ENCODE results near the gene AK3.

GRCh38 chr9:4764033-4764432, 23.0 kb upstream of the AK3 start:
- TF ChIP-seq, protein P1, sequence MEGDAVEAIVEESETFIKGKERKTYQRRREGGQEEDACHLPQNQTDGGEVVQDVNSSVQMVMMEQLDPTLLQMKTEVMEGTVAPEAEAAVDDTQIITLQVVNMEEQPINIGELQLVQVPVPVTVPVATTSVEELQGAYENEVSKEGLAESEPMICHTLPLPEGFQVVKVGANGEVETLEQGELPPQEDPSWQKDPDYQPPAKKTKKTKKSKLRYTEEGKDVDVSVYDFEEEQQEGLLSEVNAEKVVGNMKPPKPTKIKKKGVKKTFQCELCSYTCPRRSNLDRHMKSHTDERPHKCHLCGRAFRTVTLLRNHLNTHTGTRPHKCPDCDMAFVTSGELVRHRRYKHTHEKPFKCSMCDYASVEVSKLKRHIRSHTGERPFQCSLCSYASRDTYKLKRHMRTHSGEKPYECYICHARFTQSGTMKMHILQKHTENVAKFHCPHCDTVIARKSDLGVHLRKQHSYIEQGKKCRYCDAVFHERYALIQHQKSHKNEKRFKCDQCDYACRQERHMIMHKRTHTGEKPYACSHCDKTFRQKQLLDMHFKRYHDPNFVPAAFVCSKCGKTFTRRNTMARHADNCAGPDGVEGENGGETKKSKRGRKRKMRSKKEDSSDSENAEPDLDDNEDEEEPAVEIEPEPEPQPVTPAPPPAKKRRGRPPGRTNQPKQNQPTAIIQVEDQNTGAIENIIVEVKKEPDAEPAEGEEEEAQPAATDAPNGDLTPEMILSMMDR (IDR thresholded peaks at IDR 0.05), result no peak
- no peak for TF ChIP-seq POLR2A (IDR thresholded peaks at IDR 0.05)

Data from Peyer's patch (tissue), 4 donors.